Measurements from ENCODE around the gene CD1E. TPM values are rescaled to one million over a fixed set of nuclear protein-coding genes. Genes with fewer than 3 reads are reported as not detected.
"Not testable (repeated sequence)": the region's sequence is repeated elsewhere in the genome, so short reads cannot be mapped to it uniquely, and the experiment has no call there.

CD1E gene
- total and polyA plus RNA-seq, 7 donors = 0.50 to 2.3 (median 0.71) TPM; not detected in 4

DNA sequence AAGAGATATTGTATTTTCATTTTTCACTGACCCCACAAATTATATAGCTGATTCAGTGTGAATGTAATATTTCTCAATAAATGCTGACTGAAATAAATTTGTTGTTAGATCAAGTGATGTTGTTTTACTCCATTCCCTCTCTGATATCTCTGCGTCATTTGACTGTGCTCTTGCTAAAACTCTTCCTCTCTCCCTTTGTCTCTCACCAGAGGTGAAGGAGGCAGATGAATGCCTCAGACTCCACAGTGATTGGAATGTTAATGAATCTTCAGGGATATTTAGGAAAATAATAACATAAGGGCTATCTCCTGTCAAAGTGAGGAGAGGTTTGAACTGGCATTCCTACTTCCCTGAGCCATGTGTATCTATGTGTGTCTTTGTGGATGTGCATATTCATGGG lies 3.7 kb downstream of the CD1E start:
- intact Hi-C loops (cut with DNase I) = no loop called here
- Histone ChIP-seq H3K27ac (no peak overlapping the region), H3K4me3 (no peak overlapping the region), H3K27me3 (no peaks in the 10 kb centered on the region), H3K36me3 (no peaks in the 10 kb centered on the region), H3K4me1 (no peaks in the 10 kb centered on the region), H3K9me3 (no peaks in the 10 kb centered on the region)
- no peak for DNase-seq
- WGBS, 2 donors = 84 to 91% methylated on average over 1 of the region's 1 CpG
- TF ChIP-seq POLR2AphosphoS5 (IDR thresholded peaks at IDR 0.05) = no peak
- no peak for TF ChIP-seq EP300 (IDR thresholded peaks at IDR 0.05)
- TF ChIP-seq POLR2A (IDR thresholded peaks at IDR 0.05) = no peak
- TF ChIP-seq, protein P1, sequence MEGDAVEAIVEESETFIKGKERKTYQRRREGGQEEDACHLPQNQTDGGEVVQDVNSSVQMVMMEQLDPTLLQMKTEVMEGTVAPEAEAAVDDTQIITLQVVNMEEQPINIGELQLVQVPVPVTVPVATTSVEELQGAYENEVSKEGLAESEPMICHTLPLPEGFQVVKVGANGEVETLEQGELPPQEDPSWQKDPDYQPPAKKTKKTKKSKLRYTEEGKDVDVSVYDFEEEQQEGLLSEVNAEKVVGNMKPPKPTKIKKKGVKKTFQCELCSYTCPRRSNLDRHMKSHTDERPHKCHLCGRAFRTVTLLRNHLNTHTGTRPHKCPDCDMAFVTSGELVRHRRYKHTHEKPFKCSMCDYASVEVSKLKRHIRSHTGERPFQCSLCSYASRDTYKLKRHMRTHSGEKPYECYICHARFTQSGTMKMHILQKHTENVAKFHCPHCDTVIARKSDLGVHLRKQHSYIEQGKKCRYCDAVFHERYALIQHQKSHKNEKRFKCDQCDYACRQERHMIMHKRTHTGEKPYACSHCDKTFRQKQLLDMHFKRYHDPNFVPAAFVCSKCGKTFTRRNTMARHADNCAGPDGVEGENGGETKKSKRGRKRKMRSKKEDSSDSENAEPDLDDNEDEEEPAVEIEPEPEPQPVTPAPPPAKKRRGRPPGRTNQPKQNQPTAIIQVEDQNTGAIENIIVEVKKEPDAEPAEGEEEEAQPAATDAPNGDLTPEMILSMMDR (IDR thresholded peaks at IDR 0.05) = no peak

DNA sequence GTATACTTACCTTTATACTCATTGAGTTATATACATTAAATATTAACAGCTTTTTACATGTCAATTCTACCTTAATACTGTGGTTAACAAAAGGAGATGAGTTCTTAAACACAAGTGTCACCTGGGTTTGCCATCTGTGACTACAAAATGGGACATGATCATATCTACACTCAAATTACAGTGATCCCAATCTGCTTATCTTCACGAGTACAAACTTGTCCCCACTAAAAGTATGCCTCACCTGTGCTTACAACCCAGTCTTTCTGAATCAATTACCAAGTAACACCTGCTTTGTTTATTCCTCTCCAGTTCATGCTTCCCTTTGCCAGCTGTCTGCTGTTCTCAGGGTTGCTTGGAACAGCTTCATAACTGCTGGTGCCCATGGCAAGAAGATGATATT lies 8.8 kb downstream of the CD1E start:
- Histone ChIP-seq H3K36me3 (no peaks in the 10 kb centered on the region), H3K27me3 (no peaks in the 10 kb centered on the region), H3K4me3 (no peak overlapping the region), H3K9me3 (peaks cover 0 to 3% (median 0%) of the 10 kb centered on the region in 4 donors), H3K4me1 (no peaks in the 10 kb centered on the region), H3K27ac (no peak overlapping the region)
- DNase-seq = no peak
- TF ChIP-seq EP300 (IDR thresholded peaks at IDR 0.05) = no peak
- 19 to 43% methylated on average over 1 of the region's 1 CpG for WGBS, 2 donors
- intact Hi-C loops (cut with DNase I) = no loop called here

DNA sequence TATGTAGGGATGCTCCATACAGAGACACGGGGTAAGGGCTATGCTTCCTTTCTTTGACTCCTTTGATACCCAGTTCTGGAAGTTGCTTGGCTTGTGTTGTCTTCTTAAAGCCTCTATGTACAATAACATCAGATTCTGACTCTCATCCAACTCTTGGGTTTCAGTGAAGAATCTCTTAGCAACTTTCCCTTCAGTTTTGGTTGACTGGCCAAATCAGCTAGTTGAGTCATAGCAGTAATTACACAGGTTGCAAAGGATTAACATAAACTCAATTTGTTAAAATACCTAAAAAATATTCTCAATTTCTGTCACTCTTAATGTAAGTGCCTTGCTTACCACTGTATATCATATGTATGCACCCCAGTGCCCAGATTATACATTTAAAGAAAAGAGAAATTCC lies 9.2 kb downstream of the CD1E start:
- peaks cover 0 to 3% (median 0%) of the 10 kb centered on the region in 4 donors for H3K9me3 ChIP-seq
- H3K4me3 ChIP-seq = no peak overlapping the region
- no peaks in the 10 kb centered on the region for H3K4me1 ChIP-seq
- intact Hi-C loops (cut with DNase I) = no loop called here
- H3K36me3 ChIP-seq = no peaks in the 10 kb centered on the region
- H3K27ac ChIP-seq = no peak overlapping the region
- no peak for DNase-seq
- no peaks in the 10 kb centered on the region for H3K27me3 ChIP-seq
- TF ChIP-seq, protein P1 (IDR thresholded peaks at IDR 0.05) = no peak
- WGBS, 2 donors = 60 to 75% methylated on average over 1 of the region's 1 CpG

DNA sequence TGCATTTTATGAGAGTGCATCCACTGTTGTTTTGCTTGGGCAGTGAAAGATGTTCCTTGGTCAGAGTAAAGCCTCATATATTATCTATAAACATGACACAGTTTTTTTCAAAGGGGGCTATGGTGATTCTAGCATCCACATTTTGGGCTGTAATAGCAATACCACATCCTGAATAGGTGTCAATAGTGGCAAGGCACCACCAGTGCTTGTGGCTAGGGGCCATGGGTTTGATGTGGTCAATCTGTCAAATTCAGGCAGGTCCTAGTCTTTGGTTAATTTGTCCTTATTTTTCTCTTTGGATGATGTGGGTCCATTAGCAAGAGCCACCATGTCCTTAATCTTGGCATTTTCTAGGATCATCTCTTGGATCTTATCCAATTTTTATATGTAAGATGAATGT lies 13.1 kb downstream of the CD1E start:
- intact Hi-C loops (cut with DNase I) = no loop called here
- Histone ChIP-seq H3K4me3 (no peak overlapping the region), H3K9me3 (peaks cover 0 to 4% (median 1%) of the 10 kb centered on the region in 4 donors), H3K36me3 (no peaks in the 10 kb centered on the region), H3K4me1 (no peaks in the 10 kb centered on the region), H3K27ac (no peak overlapping the region), H3K27me3 (no peaks in the 10 kb centered on the region)
- TF ChIP-seq POLR2A (IDR thresholded peaks at IDR 0.05) (no peak), POLR2AphosphoS5 (IDR thresholded peaks at IDR 0.05) (no peak), EP300 (IDR thresholded peaks at IDR 0.05) (no peak)
- TF ChIP-seq, protein P1 (IDR thresholded peaks at IDR 0.05) = no peak
- DNase-seq = no peak

DNA sequence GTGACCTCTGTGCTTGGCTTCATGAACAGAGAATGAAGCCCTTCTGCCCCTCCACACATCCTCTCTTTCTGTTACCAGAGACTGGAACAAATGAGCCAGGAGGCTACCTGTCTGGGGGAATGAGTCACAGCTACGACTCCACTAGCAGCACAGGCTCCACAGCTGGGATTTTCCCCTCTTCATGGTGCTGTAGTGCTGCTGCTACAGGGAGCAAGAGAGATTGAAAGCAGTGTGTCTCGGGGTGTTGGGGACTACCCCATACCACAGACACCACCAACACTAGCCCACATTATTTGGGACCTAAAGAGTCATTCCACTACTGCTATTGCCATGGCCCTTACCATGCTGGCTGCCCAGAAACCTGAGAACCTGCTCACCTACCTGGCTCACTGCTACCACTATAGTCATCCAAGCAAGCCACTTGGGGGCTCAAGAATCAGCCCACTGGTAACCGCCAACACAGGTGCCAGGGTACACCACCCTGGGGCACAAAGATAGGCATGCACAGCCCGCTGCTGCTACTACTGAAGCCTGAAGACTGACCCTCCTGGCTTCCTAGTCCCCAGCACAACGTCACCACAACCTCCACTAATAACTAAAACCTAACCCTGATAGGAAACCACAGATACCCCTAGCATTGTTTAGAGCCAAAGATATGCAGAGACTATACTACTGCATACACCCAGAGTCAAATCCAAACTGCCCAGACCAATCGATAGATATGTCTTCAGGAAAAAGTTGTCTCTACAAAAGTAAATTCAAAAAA lies 17.7 kb downstream of the CD1E start:
- intact Hi-C loops (cut with DNase I) = no loop called here
- DNase-seq = no peak
- no peak overlapping the region for H3K27ac ChIP-seq
- no peaks in the 10 kb centered on the region for H3K27me3 ChIP-seq
- TF ChIP-seq POLR2A (IDR thresholded peaks at IDR 0.05) = no peak
- no peak for TF ChIP-seq EP300 (IDR thresholded peaks at IDR 0.05)
- no peak for TF ChIP-seq POLR2AphosphoS5 (IDR thresholded peaks at IDR 0.05)
- TF ChIP-seq, protein P1 (IDR thresholded peaks at IDR 0.05) = no peak
- no peaks in the 10 kb centered on the region for H3K36me3 ChIP-seq
- peaks cover 0 to 5% (median 2%) of the 10 kb centered on the region in 4 donors for H3K9me3 ChIP-seq
- no peaks in the 10 kb centered on the region for H3K4me1 ChIP-seq
- no peak overlapping the region for H3K4me3 ChIP-seq
- WGBS, 2 donors = 58 to 70% methylated on average over 6 of the region's 6 CpGs

DNA sequence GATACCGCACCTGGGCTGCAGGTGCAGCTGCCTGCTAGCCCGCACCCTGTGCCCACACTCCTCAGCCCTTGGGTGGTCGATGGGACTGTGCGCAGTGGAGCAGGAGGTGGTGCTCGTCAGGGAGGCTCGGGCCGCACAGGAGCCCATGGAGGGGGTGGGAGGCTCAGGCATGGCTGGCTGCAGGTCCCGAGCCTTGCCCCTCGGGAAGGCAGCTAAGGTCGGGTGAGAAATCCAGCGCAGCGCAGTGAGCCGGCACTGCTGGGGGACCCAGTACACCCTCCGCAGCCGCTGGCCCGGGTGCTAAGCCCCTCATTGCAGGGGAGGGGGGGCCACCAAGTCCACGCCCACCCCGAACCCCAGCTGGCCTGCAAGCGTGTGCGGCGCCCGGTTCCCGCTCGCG lies 20.4 kb downstream of the CD1E start:
- 94 to 95% methylated on average over 25 of the region's 25 CpGs for WGBS, 2 donors
- H3K9me3 ChIP-seq; H3K27me3 ChIP-seq; H3K4me3 ChIP-seq; intact Hi-C loops (cut with DNase I); DNase-seq; H3K4me1 ChIP-seq; H3K27ac ChIP-seq; H3K36me3 ChIP-seq: not testable (repeated sequence)
